SK-N-MC (cell line): ENCODE data around the gene RAB10.

ENCODE experiments used
- EZH2 ChIP-seq: fragments of 200-600 bp; sonication (generic); IDR thresholded peaks from one replicate; pipeline ENCODE4 v1.6.1; 2017; ENCODE audit warnings: antibody characterized with exemption
- POLR2AphosphoS5 ChIP-seq: IDR thresholded peaks from 2 replicates; pipeline ENCODE4 v1.6.1; 2012; ENCODE audit warnings: mild to moderate bottlenecking, low read depth, low read length, borderline replicate concordance

DNA sequence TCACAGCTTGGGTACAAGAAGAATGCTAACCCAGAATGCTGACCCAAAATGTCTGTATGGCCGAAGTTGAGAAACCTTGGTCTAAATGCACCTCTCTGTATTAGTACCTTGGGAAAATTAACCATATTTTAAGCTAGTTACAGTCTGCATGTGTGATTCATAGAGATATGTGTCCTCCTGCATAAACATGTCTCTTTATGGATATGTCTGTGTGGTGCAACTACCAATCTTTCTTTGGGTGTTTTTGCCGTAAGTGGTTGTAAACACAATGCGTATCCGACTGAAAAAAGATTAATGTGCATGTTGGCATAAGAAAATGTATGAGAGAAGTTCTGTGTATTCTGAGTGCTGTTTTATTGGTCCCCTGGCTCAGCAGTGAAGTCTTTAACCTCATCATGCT is 84.8 kb downstream of the RAB10 start:
- no peak for TF ChIP-seq POLR2AphosphoS5
- TF ChIP-seq EZH2: no peak
